HG03460 (cell line): ENCODE data around the gene CEACAM3.

Experiments
- ATAC-seq: cut with Tn5 transposase; IDR thresholded peaks from one replicate; pipeline ENCODE4 v1.9.1; 2021; ENCODE audit not compliant: unreplicated experiment

The CEACAM3 gene

GRCh38 chr19:41792513-41793413 is 3.6 kb upstream of the CEACAM3 start:
- no peak for ATAC-seq

GRCh38 chr19:41793414-41793727 is 3.0 kb upstream of the CEACAM3 start:
- no peak for ATAC-seq

- no peak for ATAC-seq
Observed at GRCh38 chr19:41795031-41795461, 1.3 kb upstream of the CEACAM3 start.

- no peak for ATAC-seq
Observed at GRCh38 chr19:41796901-41797300, 514 bp downstream of the CEACAM3 start.

GRCh38 chr19:41799444-41800000 is 3.1 kb downstream of the CEACAM3 start:
- no peak for ATAC-seq

- ATAC-seq = no peak
Observed at GRCh38 chr19:41801031-41801430, 4.6 kb downstream of the CEACAM3 start.

GRCh38 chr19:41801792-41802211 is 5.4 kb downstream of the CEACAM3 start:
- ATAC-seq = no peak

GRCh38 chr19:41802770-41803169 is 6.4 kb downstream of the CEACAM3 start:
- no peak for ATAC-seq

GRCh38 chr19:41804336-41804735 is 7.9 kb downstream of the CEACAM3 start:
- no peak for ATAC-seq

GRCh38 chr19:41807176-41807575 is 10.8 kb downstream of the CEACAM3 start:
- no peak for ATAC-seq

GRCh38 chr19:41808663-41809566 is 12.5 kb downstream of the CEACAM3 start:
- ATAC-seq = no peak

GRCh38 chr19:41810301-41810700 is 13.9 kb downstream of the CEACAM3 start:
- ATAC-seq = no peak

GRCh38 chr19:41811036-41811435 is 14.6 kb downstream of the CEACAM3 start:
- no peak for ATAC-seq

- no peak for ATAC-seq
Observed at GRCh38 chr19:41811981-41812380, 15.6 kb downstream of the CEACAM3 start.

GRCh38 chr19:41813911-41814310 is 17.5 kb downstream of the CEACAM3 start:
- no peak for ATAC-seq

- ATAC-seq = no peak
Observed at GRCh38 chr19:41815301-41815700, 18.9 kb downstream of the CEACAM3 start.

- no peak for ATAC-seq
Observed at GRCh38 chr19:41816761-41817160, 20.4 kb downstream of the CEACAM3 start.

GRCh38 chr19:41821003-41821735 is 24.8 kb downstream of the CEACAM3 start:
- no peak for ATAC-seq

- no peak for ATAC-seq
Observed at GRCh38 chr19:41837981-41838708, 41.8 kb downstream of the CEACAM3 start.

- ATAC-seq = no peak
Observed at GRCh38 chr19:41839211-41839610, 42.8 kb downstream of the CEACAM3 start.
